BE2C (cell line): ENCODE results near the gene FAM234B.

ENCODE experiments used
- DNase-seq: peaks from one replicate; pipeline ENCODE4 v3.0.0-alpha.2; 2020
- H3K27me3 ChIP-seq: fragments of 250-450 bp; sonication (Bioruptor Pico); 2 replicates; pipeline ENCODE4 v1.5.1; 2020; ENCODE audit warnings: mild to moderate bottlenecking
- H3K36me3 ChIP-seq: fragments of 250-450 bp; sonication (Bioruptor Pico); 2 replicates; pipeline ENCODE4 v1.5.1; 2020; ENCODE audit warnings: mild to moderate bottlenecking
- H3K4me1 ChIP-seq: fragments of 250-450 bp; sonication (Bioruptor Pico); 2 replicates; pipeline ENCODE4 v1.5.1; 2020
- H3K4me3 ChIP-seq: 2 replicates; pipeline ENCODE4 v1.5.1; 2011; ENCODE audit warnings: low read depth, low read length
- H3K9me3 ChIP-seq: fragments of 250-450 bp; sonication (Bioruptor Pico); 2 replicates; pipeline ENCODE4 v1.5.1; 2020
- CTCF ChIP-seq: IDR thresholded peaks from 2 replicates; pipeline ENCODE4 v1.5.1; 2012; ENCODE audit warnings: mild to moderate bottlenecking, low read depth, low read length

Gene FAM234B

GRCh38 chr12:13036881-13037280 is 7.3 kb upstream of the FAM234B start:
- H3K4me1 ChIP-seq: no peaks in the 10 kb centered on the region
- H3K9me3 ChIP-seq: no peaks in the 10 kb centered on the region
- H3K36me3 ChIP-seq: no peaks in the 10 kb centered on the region
- peaks cover 8% of the 10 kb centered on the region for H3K27me3 ChIP-seq
- H3K4me3 ChIP-seq: no peak overlapping the region
- no peak for TF ChIP-seq CTCF
- DNase-seq: no peak

GRCh38 chr12:13038491-13039161 is 5.6 kb upstream of the FAM234B start:
- Histone ChIP-seq H3K4me1 (no peaks in the 10 kb centered on the region), H3K9me3 (no peaks in the 10 kb centered on the region), H3K27me3 (peaks cover 20% of the 10 kb centered on the region), H3K4me3 (no peak overlapping the region), H3K36me3 (no peaks in the 10 kb centered on the region)
- TF ChIP-seq CTCF: no peak
- no peak for DNase-seq

DNA sequence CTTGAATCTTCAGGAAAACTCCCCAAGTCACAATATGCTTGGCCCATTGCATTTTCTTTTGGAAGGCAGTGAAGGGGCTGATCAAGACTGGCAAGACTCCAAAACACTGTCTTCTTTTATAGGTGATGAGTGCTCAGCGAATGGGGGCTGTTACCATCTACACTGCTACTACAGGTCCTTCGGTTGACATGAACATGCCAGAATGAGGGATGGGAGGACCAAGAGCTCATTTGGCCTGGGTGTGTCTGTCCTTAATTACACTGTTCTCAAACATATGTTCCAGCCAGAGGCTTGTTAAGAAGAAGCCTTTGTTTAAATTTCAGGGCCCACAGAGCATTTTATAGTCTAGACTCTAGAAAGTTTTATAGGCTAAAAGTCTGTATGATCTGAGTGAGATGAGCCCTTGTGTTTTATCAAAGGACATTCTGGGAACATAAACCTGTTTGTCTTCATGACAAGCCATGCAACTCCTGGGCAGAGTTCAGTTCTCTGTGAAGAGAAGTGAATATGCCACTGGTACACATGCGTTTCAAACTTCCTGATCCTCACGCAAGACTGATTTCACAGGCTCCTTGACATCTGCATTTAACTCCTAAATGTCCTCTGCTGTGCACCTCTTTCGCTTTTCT is 4.7 kb upstream of the FAM234B start:
- no peak overlapping the region for H3K4me3 ChIP-seq
- no peak for DNase-seq
- TF ChIP-seq CTCF: no peak

DNA sequence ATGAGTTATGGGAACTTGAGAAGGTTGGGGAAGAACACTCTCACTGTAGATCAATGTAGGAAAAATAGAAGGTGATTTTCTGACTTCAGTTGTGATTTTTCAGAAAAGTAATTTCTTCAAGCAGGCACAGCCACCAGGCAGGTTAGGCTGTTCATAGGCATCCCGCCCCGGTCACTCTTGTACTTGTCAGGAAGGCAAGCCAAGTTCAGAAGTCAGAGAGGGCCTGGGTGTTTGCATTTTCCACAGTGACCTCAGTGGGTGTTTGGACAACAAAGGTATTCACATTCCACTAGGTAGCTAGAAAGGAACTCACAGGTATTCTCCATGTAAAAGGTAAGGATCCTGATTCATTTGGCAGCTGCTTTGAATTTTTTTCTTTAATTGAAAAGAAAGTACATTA is 3.0 kb upstream of the FAM234B start:
- TF ChIP-seq CTCF: no peak
- Histone ChIP-seq H3K4me1 (no peaks in the 10 kb centered on the region), H3K9me3 (no peaks in the 10 kb centered on the region), H3K27me3 (peaks cover 19% of the 10 kb centered on the region), H3K4me3 (no peak overlapping the region), H3K36me3 (no peaks in the 10 kb centered on the region)
- no peak for DNase-seq

More for the DNA sequence above, 4.7 kb upstream of the FAM234B start:
- H3K9me3 ChIP-seq: no peaks in the 10 kb centered on the region
- no peaks in the 10 kb centered on the region for H3K36me3 ChIP-seq
- peaks cover 19% of the 10 kb centered on the region for H3K27me3 ChIP-seq
- H3K4me1 ChIP-seq: no peaks in the 10 kb centered on the region

DNA sequence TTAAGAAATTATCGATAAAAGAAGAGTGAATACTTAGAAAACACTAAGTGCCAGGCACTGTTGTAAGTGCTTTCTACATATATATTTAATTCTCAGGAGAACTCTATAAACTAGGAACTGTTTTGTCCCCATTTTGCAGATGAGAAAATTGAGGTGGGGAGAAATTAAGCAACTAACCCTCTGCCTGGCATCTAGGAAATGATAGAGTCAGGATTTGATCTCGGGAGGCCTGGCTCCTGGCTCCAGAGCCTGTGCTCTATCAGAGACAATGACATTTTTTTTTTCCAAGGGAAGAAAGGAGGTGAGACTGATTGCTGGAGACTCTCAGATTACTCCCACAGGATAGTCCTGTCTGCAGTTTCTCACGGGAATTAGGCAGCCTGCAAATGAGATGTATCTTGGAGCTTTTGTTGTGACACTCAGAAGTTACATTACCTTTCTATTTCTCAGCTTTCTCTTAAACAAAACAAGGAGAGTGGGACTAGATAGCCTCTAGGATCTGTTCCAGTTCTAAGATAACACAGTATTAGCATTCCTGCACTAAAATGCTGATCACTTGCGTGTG is 1.4 kb upstream of the FAM234B start:
- H3K9me3 ChIP-seq: no peaks in the 10 kb centered on the region
- no peak for TF ChIP-seq CTCF
- H3K4me1 ChIP-seq: no peaks in the 10 kb centered on the region
- DNase-seq: no peak
- peaks cover 19% of the 10 kb centered on the region for H3K27me3 ChIP-seq
- H3K4me3 ChIP-seq: no peak overlapping the region
- no peaks in the 10 kb centered on the region for H3K36me3 ChIP-seq

GRCh38 chr12:13044906-13045299 is 722 bp downstream of the FAM234B start:
- DNase-seq: no peak
- H3K4me1 ChIP-seq: no peaks in the 10 kb centered on the region
- no peaks in the 10 kb centered on the region for H3K36me3 ChIP-seq
- TF ChIP-seq CTCF: no peak
- H3K4me3 ChIP-seq: peak overlapping the region; percentile 90
- no peaks in the 10 kb centered on the region for H3K9me3 ChIP-seq
- H3K27me3 ChIP-seq: peaks cover 19% of the 10 kb centered on the region
